Measurements from ENCODE around the gene FAM240A. TPM values are rescaled to one million over a fixed set of nuclear protein-coding genes. Genes with fewer than 3 reads are reported as not detected.
"Not testable (repeated sequence)": the region's sequence is repeated elsewhere in the genome, so short reads cannot be mapped to it uniquely, and the experiment has no call there.

Gene FAM240A
- total RNA-seq, result not detected

DNA sequence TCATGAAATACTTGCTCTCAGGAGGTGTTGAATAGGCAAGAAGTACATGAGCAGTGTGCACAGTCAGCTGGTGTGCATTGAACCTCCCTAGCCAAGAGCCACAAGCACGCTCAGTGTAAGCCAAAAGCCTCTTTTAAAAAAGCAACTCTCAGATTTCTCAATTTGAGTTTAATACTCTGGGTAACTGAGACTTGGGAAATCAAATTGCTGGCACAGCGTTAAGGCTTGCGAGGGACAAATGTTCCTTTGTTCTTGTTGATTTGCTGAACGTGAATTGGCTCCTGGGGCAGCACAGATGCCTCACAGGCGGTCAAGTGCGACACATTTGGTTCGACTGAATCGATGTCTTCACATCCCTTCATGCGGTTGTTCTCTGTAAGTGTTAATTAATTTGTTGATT, at the start of gene FAM240A:
TSS of gene FAM240A (plus strand) at position 202 of the 400 bp plus-strand sequence. CDS start at position 361, 159 bp downstream.
- POLR2A ChIA-PET, result no interaction called here
- CTCF ChIA-PET, result no interaction called here

DNA sequence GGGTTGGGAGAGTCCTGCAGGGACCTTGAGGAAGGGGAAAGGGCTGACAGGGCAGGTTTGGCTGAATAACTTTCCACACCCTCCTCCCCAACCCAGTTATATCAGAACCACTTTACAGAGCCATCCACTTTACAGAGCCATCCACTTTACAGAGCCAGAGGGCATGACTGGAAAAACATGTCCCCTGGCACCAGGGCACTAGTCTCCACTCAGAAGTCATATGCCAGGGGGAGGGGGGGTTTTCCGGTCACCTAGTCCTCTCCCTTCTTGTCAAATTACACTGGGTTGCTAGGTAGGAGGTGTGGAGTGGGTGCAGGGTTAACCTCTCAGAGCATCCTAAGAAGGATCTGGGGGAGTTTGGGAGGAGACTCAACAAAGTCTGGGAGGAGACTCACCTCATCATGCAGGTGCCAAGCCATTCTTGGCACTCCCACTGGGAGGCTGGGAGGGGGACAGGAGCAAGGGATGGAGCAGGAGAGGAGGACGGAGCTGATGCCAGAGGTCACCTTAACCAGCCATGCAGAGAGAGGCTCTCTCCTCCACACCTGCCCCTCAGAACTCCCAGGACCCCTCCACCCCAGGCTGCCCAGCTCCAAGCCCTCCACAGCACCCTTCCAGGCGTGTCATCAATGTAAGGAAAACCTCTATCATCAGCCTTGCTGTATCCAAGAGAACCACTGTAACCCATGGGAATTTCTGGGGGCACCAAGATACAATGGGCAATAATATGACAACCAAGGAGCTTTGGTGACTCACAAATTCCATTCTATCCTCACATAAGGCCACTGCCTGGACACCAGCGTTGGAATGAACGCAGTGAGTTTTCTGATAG, 47.9 kb upstream of the FAM240A start:
- POLR2A ChIA-PET, result interaction anchor here (0.6 kb wide), 1 partner anchor 13 kb away, joined by 5 read pairs; no protein-coding TSS in a partner anchor
- CTCF ChIA-PET, result interaction anchor here (2.1 kb wide), 1 partner anchor 76 kb away, joined by 7 read pairs; no protein-coding TSS in a partner anchor

DNA sequence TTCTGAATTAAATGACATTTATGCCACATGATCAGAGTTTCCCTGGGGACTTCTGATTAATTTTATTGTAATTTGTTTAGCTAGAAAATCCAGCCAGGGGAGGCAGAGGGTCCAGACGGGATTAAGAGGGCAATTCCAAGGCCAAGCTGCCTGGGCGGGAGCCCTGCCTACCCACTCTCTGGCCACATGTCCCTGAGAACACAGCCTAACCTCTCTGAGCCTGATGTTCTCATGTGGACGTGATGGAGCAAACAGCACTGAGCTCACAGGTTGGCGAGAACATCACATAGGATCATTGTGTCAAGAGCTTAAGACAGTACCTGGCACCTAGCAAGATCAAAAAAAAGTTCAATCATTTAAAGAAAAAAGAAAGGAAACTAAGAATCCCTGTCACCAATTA, 47.2 kb upstream of the FAM240A start:
- ChIA-PET CTCF (interaction anchor here (2.1 kb wide), 1 partner anchor 76 kb away, joined by 7 read pairs; no protein-coding TSS in a partner anchor), POLR2A (interaction anchor here (0.6 kb wide), 1 partner anchor 13 kb away, joined by 5 read pairs; no protein-coding TSS in a partner anchor)

DNA sequence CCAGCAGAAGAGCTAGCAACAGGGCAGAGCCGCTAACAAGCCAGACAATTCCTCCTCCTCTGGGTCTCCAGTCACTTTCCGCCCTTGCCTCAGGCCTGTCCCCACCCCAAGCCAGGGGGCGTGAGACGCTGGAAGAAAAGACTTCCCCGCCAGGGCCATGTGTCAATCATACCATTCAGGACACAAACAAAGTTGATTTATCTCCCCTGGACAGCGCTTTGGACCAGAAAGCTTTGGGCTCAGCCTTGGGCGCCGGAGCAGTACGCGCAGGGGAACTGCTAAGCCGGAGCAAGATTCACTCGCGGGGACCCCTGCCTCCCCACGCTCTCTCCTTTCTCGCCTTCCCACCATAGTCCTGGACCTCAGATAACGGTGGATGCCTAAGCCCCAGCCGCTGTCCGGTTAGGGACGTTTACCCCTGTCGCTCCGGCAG, 46.7 kb upstream of the FAM240A start:
- POLR2A ChIA-PET, result no interaction called here
- CTCF ChIA-PET, result interaction anchor here (2.1 kb wide), 1 partner anchor 77 kb away, joined by 7 read pairs; no protein-coding TSS in a partner anchor

DNA sequence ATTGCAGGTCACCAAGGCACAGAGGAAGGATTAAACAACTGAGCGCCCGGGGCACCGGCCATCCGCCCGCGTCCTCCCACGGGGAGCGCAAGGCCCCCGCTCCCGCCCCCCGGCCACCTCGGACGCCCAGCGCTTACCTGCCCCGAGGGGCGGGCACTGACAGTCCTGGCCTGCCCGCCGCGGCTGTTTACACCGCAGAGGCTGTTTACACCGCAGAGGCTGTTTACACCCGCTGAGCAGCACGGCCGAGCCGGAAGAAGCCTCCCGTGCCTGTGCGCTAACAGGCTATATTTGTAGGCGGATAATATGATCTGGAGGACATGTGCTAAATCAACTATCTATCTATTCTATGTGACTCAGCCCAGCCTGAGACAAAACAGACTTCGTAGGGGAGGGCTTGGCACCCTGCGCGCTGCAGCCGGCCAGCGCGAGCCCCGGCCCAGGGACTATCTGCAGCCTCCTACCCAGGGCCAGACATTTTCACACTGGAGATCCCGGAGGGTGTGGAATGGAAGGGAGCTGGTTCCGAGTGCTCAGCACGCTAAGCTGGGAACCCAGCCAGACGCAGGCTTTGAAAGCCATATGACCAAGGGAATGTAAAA, 46.2 kb upstream of the FAM240A start, which contains the start of gene LRRC2:
TSS of gene LRRC2 (minus strand) at position 263 of the 602 bp plus-strand sequence. CDS start 14,711 bp downstream, outside the sequence.
- POLR2A ChIA-PET, result no interaction called here
- CTCF ChIA-PET, result interaction anchor here (2.1 kb wide), 1 partner anchor 77 kb away, joined by 7 read pairs; no protein-coding TSS in a partner anchor

DNA sequence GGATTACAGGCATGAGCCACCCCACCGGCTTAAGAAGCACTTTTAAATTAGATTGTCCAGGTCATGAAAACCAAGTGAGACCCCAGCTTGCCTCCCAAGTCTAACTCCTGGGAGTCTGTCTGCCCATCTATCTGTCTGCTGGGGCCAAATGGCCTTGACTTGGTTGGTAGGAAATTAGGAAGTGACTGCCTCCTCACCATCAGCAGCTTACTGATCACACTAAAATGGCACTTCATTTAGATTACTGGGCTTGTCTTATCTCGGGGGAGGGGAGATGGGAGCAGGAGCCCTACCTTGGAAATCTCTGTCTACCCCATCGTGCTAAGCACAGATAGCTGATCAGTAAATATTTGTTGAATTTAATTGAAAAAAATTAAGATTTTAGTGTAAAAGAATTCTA, 40.6 kb upstream of the FAM240A start:
- POLR2A ChIA-PET, result interaction anchor here (0.8 kb wide), 1 partner anchor 276 kb away, joined by 5 read pairs; no protein-coding TSS in a partner anchor
- CTCF ChIA-PET, result interaction anchor here (1.4 kb wide), 1 partner anchor 83 kb away, joined by 3 read pairs; no protein-coding TSS in a partner anchor

DNA sequence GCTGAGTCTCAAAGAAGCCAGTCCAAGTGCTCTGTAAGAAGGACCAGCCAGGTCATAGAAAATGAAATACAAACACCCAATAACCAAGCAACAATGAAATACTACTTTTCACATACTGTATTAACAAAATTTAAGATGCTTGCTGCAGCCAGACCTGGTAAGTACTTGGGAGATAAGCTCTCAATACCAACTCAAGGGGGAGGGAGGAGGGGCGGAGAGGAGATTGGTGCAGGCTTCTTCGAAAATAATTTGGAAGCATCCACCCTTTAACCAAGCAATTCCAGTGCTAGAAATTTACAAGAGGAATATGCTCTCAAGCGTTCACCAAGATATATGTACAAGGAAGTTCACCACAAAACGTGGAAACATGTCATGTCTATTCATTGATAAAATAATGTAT, 38.6 kb upstream of the FAM240A start:
- POLR2A ChIA-PET, result no interaction called here

DNA sequence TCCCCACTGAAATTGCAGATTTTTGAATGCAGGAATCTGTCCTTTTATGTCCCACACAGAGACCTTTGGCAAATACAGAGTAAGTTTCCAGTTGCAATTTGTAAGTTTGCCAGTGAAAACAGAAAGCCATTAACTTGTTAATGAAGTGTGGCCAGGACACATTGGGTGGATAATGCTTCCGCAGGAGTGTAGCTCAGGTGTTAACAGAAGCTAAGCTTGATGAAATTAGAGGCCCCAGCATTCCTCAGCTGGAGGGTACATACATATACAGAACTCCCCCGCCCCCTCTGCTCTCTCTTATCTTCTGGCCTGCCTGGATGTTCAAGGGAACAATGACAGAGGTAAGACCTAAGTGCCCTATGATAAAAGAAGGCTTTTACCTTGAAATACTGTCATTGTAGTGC, 38.1 kb upstream of the FAM240A start:
- CTCF ChIA-PET, result no interaction called here

More for the DNA sequence above, 38.6 kb upstream of the FAM240A start:
- CTCF ChIA-PET, result no interaction called here

DNA sequence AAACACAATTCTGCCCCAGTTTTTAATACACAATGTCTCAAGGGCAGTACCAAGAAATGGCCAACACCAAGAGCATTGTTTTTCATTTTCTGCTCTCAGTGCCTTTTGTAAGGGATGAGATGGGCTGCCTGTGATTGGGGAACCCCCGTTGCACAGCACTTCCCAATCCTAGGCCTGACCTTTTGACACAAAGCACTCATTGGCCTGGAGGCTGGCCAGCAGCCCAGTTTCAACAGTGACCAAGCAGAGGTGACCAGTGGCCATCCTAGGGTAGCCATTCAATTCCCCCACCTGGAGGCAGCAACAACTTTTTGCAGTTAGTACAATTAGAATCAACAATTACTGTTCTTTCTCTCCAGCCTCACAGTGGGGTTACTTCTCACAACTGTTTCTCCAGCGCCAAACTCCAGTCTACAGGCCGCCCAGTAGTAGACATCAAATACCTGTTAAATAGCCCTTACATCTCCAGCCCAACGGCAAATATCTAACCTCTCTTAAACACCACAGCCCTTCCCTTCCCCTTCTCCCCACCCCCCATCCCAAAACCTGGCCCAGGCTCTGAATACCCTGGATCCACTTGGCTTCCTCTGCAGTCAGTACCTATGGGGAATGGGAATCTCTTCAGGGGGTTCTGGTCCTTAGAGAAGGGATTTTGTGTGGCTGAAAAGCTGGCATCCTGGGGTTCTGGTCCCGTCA, 37.3 kb upstream of the FAM240A start:
- CTCF ChIA-PET, result no interaction called here
- POLR2A ChIA-PET, result no interaction called here

More for the DNA sequence above, 38.1 kb upstream of the FAM240A start:
- POLR2A ChIA-PET, result no interaction called here

DNA sequence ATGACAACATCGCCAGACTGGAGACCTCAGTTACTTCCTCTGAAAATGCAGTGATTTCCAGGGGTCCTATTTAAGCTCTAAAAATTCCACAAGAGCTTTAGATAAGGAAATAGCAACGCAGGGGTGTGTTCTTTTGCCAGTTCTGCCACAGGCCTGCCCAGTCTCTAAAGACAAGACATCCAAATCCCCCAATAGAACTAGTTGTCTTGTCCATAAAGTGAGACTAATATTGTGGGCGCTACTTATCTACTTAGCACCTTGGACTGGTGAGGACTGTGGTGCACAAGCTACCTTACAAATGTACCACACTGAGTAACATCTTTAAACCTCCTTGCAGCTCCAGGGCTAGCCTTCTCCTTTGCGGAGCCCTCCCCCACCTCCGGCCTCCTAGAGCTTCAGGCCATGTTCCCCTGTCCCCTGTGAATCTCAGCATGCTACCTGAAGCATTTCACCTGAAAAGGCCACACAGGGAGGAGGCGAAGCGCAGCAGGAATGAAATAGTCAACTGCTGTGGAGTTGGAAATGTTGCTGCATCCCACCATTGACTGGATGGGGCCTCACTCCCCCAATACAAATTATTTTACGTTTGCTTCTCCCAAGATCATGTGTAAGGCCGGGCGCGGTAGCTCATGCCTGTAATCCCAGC, 36.6 kb upstream of the FAM240A start:
- ChIA-PET CTCF (no interaction called here), POLR2A (no interaction called here)

DNA sequence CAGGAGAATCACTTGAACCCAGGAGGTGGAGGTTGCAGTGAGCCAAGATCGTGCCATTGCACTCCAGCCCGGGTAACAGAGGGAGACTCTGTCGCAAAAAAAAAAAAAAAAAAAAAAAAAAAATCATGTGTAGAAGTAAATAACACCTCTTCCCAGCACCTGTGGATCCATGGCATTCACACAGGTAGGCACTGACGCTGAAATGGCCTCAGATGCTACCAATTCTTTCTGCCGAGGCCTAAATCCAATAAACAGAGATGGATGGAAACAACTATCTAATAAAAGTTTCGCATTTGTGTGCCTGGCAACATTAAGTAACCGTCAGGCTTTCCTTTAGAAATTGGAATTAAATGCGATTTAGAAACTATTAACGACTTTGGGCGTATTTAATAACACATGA, 35.9 kb upstream of the FAM240A start:
- ChIA-PET CTCF (no interaction called here), POLR2A (no interaction called here)

DNA sequence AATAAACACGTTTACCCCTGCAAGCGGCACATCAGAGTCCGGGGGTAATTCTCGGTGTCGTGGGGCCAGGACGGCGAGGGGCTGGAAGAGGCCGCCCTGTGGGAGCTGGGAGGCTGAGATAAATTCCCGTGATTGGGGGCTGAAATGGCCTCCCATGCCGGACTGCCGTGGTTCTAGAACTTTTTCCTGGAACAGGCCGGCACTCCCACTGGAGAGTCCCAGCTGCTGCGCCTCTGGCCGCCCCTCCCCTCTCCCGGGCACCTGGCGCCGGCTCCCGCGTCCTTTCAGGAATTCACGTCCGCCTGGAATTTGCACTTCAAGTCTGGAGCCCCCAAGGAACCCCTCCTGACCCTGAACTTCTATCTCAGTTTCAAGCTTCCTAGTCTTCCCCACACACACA, 35.4 kb upstream of the FAM240A start:
- POLR2A ChIA-PET, result no interaction called here
- CTCF ChIA-PET, result no interaction called here

DNA sequence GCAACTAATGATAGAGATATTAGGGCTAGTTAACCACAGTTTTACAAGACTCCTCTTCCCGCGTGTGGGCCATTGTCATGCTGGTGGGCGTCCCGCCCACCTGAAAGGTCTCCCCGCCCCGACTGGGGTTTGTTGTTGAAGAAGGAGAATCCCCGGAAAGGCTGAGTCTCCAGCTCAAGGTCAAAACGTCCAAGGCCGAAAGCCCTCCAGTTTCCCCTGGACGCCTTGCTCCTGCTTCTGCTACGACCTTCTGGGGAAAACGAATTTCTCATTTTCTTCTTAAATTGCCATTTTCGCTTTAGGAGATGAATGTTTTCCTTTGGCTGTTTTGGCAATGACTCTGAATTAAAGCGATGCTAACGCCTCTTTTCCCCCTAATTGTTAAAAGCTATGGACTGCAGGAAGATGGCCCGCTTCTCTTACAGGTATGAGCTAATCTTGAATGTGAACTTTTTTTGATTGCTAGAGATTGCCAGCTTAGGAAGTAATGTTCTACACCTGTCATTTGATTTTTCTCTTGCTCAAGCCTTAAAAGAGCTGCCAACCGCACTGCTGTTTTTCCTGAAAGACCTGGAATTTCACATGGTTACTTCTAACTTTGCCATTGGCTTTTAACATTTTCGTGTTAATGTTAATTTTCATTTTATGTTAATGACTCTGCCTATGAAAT, 34.6 kb upstream of the FAM240A start:
- CTCF ChIA-PET, POLR2A ChIA-PET: not testable (repeated sequence)

DNA sequence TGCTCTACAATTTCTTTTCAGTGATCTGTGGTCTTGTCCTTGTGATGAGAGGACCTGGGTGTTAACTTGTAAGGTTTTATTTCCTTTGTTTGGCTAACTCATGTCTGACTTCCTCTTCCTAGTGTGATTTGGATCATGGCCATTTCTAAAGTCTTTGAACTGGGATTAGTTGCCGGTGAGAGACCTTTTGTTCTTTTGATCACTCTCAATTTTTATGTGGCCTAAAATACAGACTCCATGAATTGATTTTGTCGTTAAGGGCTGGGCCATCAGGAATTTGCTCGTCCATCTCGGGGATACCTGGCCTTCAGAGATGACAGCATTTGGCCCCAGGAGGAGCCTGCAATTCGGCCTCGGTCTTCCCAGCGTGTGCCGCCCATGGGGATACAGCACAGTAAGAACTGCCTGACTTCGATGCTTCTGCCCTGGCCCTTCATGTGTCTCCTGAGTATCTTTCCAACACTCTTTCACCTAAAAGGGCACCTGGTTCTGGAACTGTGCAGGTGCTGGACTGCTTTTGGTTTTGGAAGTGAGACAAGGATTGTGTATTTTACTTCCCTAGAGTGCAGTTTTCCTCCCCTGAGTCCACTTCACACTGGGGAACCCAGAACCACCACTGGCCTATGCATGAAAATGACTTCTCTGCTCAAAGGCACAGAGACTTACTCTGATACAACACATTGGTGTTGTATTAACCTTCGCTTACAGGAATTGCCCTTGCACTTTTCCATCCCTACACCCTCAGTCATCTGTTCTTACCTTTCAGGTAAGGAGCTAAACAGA, 33.2 kb upstream of the FAM240A start:
- CTCF ChIA-PET, result interaction anchor here (1.0 kb wide), 1 partner anchor 90 kb away, joined by 4 read pairs; no protein-coding TSS in a partner anchor
- POLR2A ChIA-PET, result no interaction called here

DNA sequence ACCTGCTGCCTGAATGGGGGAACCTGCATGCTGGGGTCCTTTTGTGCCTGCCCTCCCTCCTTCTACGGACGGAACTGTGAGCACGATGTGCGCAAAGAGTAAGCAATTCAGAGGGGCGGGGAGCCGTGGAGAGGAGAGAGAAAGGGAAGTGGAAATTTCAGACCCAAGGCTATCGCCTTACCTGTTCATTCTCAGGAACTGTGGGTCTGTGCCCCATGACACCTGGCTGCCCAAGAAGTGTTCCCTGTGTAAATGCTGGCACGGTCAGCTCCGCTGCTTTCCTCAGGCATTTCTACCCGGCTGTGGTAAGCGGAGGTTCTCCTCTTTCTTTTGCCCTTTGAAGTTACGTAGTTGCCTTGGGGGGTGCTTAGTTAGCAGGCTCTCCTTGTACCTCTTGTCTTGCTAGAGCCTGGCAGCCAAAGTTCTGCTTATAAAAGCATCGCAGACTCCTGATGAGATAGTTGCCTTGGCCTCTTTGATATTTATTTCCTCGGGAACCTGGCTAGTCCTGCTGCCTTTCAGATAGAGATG, 32.5 kb upstream of the FAM240A start:
- POLR2A ChIA-PET, result no interaction called here
- CTCF ChIA-PET, result interaction anchor here (1.0 kb wide), 1 partner anchor 91 kb away, joined by 4 read pairs; no protein-coding TSS in a partner anchor

DNA sequence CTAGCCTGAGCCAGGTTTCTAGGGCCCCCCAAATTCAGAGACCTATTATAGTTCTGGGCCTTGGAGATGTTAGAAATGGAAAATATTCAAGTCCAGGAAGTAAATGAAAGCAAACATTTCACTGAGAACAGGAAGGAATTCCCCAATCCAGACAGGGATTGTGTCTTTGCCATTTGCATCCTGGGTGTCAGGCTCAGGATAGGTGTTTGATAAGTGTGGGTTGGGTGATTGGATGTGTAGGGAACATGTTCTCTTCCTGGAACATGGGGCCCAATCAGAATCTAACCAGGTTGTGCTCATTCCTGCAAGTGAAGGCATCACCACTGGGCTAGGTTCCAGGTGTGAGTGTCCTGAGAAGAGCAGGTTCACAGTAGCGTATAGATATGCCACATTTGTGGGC, 31.6 kb upstream of the FAM240A start:
- POLR2A ChIA-PET, result no interaction called here

DNA sequence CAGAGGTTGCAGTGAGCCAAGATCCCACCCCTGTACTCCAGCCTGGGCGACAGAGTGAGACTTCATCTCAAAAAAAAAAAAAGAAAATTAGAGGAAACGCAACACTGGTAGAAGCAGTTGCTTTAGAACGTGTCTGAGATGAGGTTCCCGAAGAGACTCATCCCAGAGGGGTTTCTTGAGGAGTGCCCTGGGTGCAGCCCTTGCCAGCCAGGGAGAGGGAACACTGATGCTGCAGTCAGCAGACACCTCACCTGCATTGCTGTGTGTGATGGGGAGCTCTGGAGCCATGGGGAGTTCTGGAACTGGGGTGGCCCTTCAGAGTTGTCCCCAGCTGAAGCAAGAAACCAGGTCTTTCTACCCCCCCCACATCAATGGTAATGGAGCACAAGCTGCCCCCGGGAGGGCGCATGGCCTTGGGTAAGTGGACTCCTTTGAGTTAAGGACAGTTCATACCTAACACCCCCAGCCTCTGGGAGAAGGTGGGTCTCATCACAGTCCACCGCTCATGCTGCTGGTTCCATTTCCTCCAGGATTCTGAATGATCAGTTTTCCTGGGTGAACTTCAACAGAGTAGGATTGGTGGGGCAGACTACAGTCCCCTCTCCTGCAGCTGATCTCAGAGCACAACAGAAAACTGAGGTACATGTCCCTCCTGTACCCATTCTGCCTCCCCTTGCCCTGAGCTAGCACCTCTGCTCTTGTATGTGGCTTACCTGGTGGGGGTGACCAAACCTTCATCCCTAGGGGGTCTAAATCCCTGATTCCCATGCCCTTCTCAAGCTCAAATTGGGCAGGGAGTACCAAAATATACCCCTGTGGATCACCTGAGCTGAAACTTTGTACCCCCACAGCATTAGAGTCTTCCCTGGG, 27.5 kb upstream of the FAM240A start:
- POLR2A ChIA-PET, result no interaction called here
- CTCF ChIA-PET, result interaction anchor here (1.4 kb wide), 1 partner anchor 96 kb away, joined by 4 read pairs; no protein-coding TSS in a partner anchor

More for the DNA sequence above, 31.6 kb upstream of the FAM240A start:
- CTCF ChIA-PET, result no interaction called here
